Cardiac muscle cell (in vitro differentiated cells and primary cell): ENCODE results near the gene MARCHF2. TPM values are rescaled to one million over a fixed set of nuclear protein-coding genes. Genes with fewer than 3 reads are reported as not detected.
A peak's percentile ranks its signal among the peaks of the same experiment; 100 is the strongest.

Source experiments
- DNase-seq, 2 donors: peaks; one replicate each; pipeline versions ENCODE4 v3.0.0 to v3.0.0-alpha.2; 2010 to 2017; ENCODE audit warnings: low read depth in 1 of 2, low spot score in 1 of 2
- H3K27ac ChIP-seq: fragments of 200-600 bp; sonication (generic); 2 replicates; pipeline ENCODE4 v1.5.1; 2016
- H3K27me3 ChIP-seq: fragments of 200-600 bp; sonication (generic); 2 replicates; pipeline ENCODE4 v1.6.0; 2016; ENCODE audit warnings: control low read depth
- H3K36me3 ChIP-seq: fragments of 200-600 bp; sonication (generic); 2 replicates; pipeline ENCODE4 v1.5.1; 2016; ENCODE audit warnings: control low read depth
- H3K4me1 ChIP-seq: fragments of 200-600 bp; sonication (generic); 2 replicates; pipeline ENCODE4 v1.8.1; 2017; ENCODE audit warnings: low read depth, mild to moderate bottlenecking, mixed run types
- H3K4me3 ChIP-seq: fragments of 200-600 bp; sonication (generic); 2 replicates; pipeline ENCODE4 v1.5.1; 2016; ENCODE audit warnings: mild to moderate bottlenecking
- H3K9me3 ChIP-seq: fragments of 200-600 bp; sonication (generic); 2 replicates; pipeline ENCODE4 v1.5.1; 2017; ENCODE audit warnings: low read depth, mild to moderate bottlenecking, control low read depth
- CTCF ChIP-seq: IDR thresholded peaks from 2 replicates; pipeline ENCODE4 v1.5.1; 2012; ENCODE audit warnings: low read depth, mild to moderate bottlenecking, low read length
- polyA plus RNA-seq: library from polyadenylated mRNA; unstranded; fragments of >200 nt; fragmentation: Nextera tagmentation; extraction: Ambion mirVana; gene quantifications from 2 replicates; pipeline ENCODE4 v1.2.1, GENCODE V29; 2016
- total RNA-seq: library from RNA; depleted of rRNA; stranded (reverse); fragments of >200 nt; gene quantifications from 2 replicates; pipeline ENCODE4 v1.2.3, GENCODE V29; 2016

The MARCHF2 gene
- total and polyA plus RNA-seq, 2 experiments from 2014 or later = 63.8 to 139 TPM

- Histone ChIP-seq H3K36me3 (peaks cover 34% of the 10 kb centered on the region), H3K4me3 (no peak overlapping the region), H3K9me3 (no peaks in the 10 kb centered on the region), H3K27me3 (no peaks in the 10 kb centered on the region), H3K27ac (peak overlapping the region; percentile 43), H3K4me1 (no peaks in the 10 kb centered on the region)
- TF ChIP-seq CTCF = no peak
- DNase-seq = no peak
Observed at GRCh38 chr19:8482696-8483095, 69.6 kb downstream of the MARCHF2 start.

GRCh38 chr19:8483165-8483564 lies 70.1 kb downstream of the MARCHF2 start:
- no peak overlapping the region for H3K4me3 ChIP-seq
- no peak for DNase-seq
- no peaks in the 10 kb centered on the region for H3K4me1 ChIP-seq
- H3K27me3 ChIP-seq = no peaks in the 10 kb centered on the region
- no peak overlapping the region for H3K27ac ChIP-seq
- peaks cover 38% of the 10 kb centered on the region for H3K36me3 ChIP-seq
- no peaks in the 10 kb centered on the region for H3K9me3 ChIP-seq
- TF ChIP-seq CTCF = no peak

GRCh38 chr19:8484331-8484894 lies 71.3 kb downstream of the MARCHF2 start:
- peaks cover 48% of the 10 kb centered on the region for H3K36me3 ChIP-seq
- no peaks in the 10 kb centered on the region for H3K27me3 ChIP-seq
- no peak overlapping the region for H3K27ac ChIP-seq
- no peaks in the 10 kb centered on the region for H3K4me1 ChIP-seq
- H3K4me3 ChIP-seq = no peak overlapping the region
- no peaks in the 10 kb centered on the region for H3K9me3 ChIP-seq
- no peak for TF ChIP-seq CTCF
- DNase-seq = no peak

GRCh38 chr19:8485561-8486371 lies 72.7 kb downstream of the MARCHF2 start:
- H3K9me3 ChIP-seq = no peaks in the 10 kb centered on the region
- no peaks in the 10 kb centered on the region for H3K27me3 ChIP-seq
- no peak overlapping the region for H3K27ac ChIP-seq
- no peak overlapping the region for H3K4me3 ChIP-seq
- DNase-seq = no peak
- H3K36me3 ChIP-seq = peaks cover 48% of the 10 kb centered on the region
- H3K4me1 ChIP-seq = no peaks in the 10 kb centered on the region
- no peak for TF ChIP-seq CTCF

GRCh38 chr19:8486661-8487136 lies 73.6 kb downstream of the MARCHF2 start:
- Histone ChIP-seq H3K4me3 (no peak overlapping the region), H3K36me3 (peaks cover 48% of the 10 kb centered on the region), H3K27ac (no peak overlapping the region), H3K4me1 (no peaks in the 10 kb centered on the region), H3K27me3 (no peaks in the 10 kb centered on the region), H3K9me3 (no peaks in the 10 kb centered on the region)
- no peak for TF ChIP-seq CTCF
- DNase-seq = no peak
